HG03571 (cell line): ENCODE measurements around the gene ATP8A2.

Experiments
- ATAC-seq: cut with Tn5 transposase; IDR thresholded peaks from one replicate; pipeline ENCODE4 v1.9.1; 2021; ENCODE audit not compliant: unreplicated experiment

Gene ATP8A2

DNA sequence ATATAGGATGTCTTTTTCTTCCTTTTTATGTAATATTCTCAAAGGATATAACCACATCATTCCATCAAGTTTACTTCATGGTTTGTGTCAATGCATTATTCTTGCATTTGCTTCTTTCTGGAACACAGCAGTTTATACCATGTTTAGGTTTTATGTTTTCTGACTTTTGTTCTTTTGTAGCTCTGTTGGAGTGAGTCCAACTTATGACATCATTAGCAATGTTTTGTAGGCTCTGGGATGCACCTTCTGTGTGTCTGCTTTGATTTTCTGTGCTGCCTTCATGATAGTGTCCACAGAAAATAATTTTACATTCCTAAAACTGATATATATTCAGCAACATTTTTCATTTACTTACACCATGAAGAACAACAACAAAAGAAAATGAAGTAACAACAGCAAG, 611.1 kb downstream of the ATP8A2 start:
- no peak for ATAC-seq

DNA sequence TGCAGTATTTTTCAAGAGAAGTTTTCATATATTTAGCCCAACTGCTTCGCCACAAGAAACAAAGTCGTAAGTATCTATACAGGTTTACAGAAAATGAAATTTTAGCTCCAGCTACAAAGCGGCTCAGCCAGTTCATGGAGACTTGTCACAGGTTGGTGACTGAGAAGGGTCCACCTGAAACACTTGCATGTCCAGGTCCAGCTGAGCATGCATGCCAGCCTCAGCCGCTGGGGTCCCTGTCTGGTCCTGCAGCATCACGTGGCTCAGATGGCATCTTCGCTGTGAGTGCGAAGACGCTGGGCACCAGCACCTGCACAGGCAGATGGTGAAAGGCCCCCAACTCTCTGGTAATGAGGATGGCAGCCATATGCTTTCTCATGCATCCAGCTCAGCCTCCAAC, 616.2 kb downstream of the ATP8A2 start:
- no peak for ATAC-seq

DNA sequence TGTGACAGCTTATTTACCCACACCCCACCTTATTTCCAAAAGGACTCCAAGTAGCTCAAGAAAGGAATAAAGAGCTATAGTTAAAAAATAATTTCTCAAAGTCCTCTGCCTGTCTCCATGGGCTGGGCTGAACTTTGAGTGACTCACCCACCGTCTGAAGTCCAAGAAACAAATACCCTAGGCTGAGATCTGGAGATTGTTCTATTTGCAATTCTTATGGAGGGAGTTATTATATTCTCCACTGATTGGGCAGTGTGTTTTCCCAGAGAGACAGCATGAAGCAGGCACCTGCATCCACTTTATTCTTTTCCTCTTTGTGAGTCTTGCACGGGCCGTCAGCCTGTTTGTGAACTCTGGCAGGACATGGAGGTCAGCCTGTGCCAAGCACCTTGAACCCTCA, 616.9 kb downstream of the ATP8A2 start:
- ATAC-seq = no peak

DNA sequence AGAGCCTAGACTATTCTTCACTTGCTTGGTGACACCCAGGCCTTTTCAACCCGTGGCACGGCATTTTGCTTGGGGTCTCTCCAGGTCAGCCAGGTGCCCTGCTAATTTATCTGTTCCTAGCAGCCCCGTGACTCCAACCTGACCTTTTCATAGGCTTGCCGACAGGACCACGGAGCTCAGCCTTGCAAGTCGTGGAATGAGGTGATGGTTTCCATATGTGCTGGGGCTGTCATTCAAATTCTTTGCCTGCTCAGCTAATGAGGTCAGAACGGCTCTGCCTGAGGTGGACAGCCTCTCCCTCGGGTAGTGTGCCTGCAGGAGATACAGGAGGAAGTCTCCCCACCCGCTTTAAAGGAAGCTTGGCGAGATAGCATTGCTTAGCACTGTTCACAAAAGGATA, 619.0 kb downstream of the ATP8A2 start:
- ATAC-seq = no peak

DNA sequence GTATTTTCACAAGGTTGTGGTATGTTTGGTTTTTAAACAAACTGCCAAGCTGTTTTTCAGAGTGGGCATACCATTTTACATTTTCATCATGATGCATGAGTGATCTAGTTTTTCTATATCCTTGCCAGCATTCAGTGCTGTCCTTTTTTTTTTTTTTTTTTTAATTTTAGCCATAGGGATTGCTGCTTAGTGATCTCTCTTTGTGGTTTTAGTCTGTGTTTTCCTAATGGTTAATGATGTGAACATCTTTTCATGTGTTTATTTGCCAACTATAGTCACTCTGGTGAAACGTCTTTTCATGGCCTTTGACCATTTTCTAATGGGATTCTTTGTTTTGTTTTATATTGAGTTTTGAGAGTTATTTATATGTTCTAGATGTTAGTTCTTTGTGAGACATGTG, 620.3 kb downstream of the ATP8A2 start:
- ATAC-seq = no peak

DNA sequence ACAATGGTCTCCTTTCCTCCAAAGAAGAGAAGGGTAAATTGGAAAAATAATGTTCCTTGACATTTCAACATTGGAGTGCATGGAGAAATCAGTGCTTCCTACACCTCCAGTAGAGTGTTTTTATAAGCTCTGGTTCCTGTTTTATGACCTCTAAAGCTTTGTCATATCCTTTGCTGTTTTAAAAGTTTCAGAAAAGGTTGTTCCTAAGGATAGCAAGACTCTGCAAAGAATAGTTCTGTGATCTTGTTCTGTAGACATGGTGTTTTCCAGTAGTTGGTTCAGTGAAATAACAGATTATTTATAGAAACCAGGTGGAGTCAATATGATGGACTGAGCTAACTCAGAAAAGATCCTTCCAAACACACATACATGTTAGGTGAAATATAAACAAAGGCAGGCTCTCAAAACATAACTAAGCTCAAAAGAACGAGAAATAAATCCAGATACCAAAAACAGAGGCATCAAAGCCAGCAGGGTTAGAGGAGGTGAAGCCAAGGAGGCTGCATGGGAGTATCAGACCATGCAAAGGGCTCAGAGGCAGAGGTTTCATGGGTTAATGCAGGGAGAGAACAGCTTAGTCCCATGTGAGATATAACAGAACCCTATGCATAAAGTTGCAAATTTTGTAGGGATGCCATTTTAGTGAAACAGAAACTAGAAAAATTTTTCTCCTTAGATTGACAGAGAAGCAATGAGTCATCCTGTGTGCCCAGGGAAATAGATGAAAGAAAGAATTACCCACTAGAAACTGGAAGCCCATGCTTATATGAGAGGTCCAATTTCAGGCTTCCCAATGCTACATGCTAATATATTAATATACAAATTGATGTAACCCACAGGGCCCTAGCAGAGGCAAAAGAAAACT, 635.7 kb downstream of the ATP8A2 start:
- ATAC-seq = no peak

DNA sequence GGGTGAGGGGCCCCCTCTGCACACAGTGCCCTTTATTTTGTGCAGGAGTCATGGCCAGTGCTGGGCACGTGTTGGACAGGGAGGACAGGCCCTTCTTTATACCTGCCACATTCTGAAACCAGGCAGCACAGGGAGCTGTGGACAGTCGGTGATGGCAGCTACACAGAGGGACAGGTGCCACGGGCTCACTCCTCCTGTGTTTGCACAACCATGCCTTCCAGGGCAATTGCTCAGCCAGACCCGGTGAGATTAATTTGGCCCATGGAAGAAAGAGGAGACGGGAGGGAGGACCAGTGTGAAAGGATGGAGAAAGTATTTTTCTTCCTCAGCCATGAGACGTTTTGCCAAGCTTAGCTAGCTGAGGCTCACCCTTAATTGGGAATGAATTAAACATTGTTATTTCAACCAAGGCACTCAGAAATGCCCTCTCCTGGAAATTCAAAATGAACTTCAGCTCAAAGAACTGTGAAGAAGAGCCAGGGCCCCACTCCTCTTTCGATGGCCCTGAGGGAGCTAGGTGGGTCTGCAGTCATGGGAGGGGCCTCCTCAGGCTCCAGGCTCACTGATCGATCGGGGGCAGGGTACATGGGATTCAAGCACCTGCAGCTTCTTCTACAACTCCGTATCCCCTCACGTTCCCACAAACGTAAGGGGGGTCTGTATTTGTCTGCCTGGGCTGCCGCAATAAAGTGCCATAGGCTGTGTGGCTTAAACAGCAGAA, 638.9 kb downstream of the ATP8A2 start:
- no peak for ATAC-seq

DNA sequence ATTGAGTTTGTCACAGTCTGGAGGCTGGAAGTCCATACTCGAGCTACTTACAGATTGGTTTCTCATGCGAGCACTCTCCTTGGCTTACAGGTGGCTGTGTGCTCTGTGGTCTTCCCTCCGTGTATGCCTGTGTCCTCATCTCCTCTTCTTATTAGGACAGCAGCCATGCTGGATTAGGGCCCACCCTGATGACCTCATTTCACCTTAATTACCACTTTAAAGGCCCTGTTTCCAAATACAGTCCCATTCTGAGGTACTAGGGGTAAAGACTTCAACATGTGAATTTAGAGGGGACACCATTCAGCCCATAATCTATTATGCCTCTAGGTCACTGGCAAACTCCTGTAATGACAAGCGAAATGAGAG, 639.4 kb downstream of the ATP8A2 start:
- ATAC-seq = no peak

DNA sequence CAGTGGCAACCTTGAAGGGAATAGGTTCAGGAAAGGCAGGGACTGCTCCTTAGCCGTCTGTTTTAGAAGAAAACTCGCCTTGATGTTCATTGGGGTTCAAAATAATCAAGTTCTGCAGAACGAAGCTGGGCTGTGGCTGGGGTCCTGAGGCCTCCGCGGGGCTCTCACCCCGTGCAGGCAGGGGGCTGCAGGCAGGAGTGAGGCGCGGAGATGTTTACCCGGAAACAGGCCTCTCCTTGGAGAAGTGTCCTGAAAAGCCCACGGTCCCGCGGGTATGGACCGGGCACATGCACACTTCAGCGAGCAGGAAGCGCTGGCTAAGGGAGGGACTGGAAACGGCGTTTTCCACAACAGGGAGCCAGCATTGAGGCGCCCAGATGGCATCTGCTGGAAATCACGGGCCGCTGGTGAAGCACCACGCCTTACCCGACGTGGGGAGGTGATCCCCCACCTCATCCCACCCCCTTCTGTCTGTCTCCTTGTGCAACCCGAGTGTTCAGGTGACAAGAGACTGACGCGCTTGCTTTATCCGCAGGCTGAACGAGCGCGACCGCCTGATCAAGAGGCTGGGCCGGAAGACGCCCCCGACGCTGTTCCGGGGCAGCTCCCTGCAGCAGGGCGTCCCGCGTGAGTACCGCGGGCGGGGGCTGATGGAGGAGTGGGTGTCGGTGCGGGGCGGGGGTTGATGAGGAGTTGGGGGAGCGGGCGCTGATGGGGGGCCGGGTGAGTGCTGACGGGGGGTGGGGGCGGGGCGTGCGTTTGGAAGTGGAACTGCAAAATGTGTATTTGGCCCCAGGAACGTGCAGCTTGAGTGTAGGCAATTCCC, 640.4 kb downstream of the ATP8A2 start:
- no peak for ATAC-seq

DNA sequence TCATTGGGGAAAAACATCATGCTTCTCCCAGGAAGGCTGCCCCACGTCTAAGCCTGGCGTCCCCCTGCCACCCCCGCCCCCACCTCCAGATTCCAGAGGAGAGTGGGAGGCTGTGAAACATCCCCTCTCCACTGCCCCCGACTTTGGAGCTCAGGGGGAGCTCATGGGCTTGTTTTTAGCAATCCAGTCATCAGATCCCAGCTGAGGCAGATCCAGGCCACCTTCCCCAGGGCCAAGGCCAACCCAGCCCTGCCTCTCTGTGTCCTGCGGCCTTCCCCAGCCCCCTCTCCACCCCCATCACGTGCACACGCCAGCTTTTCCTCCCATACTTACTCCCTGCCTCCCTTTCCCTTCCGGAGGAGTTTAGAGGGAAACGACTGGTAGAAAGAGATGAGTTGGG, 641.2 kb downstream of the ATP8A2 start:
- no peak for ATAC-seq

DNA sequence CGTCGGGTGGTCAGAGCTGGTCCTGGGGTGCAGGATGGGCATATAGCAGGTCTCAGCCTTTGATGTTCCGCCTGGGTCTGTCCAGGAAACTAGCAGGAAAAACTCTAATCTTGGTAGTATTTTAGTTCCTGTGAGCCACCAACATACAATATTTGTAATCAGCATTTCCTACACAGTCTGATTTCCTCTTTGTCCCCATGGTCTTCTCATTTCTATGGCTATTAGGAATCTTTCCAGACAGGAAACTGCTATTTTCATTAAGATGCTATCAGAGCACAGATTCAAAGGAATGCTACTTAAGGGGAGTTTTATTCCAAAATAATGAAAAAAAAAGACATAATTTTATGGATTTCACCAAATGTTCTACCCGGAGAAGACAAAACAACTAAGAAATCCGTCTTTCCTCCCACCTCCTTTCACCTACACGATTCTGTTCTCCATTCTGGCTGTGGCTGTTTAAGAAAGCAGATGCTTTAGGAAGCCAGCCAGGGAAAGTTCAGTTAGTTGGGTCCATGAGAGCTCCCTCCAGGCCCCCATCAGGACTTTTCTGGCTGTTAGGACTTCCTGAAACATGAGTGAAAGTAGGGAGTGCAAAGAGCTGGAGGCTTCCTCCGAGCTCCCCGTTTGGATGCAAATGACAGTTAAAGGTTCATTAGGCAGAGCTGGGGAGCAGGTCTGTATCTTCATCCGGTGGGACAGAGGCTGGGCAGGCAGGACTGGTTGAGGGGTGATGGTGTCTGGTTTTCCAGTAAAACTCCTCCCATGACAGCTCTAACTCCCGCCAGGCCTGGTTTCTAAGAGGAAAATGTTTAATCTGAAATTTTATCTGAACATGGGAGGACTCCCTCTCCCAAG, 643.7 kb downstream of the ATP8A2 start:
- no peak for ATAC-seq

DNA sequence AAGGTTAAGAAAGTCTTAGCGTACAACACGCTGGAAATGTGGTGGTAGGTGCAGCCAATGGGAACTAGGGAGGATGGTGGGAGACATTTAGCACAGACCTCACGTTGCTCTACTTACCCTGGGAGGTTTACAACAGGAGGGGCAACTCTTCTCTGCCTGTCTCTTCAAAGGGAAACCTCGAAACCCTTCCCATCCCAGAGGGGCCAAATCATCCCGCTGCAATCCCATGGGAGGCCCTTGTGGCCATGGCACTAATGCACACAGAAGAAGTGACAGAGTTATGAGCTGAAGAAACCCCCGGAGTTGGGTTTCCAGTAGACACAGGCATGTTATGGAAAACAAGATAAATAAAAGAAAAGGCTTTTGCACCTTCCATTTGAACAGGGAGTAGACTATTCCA, 644.4 kb downstream of the ATP8A2 start:
- ATAC-seq = no peak

DNA sequence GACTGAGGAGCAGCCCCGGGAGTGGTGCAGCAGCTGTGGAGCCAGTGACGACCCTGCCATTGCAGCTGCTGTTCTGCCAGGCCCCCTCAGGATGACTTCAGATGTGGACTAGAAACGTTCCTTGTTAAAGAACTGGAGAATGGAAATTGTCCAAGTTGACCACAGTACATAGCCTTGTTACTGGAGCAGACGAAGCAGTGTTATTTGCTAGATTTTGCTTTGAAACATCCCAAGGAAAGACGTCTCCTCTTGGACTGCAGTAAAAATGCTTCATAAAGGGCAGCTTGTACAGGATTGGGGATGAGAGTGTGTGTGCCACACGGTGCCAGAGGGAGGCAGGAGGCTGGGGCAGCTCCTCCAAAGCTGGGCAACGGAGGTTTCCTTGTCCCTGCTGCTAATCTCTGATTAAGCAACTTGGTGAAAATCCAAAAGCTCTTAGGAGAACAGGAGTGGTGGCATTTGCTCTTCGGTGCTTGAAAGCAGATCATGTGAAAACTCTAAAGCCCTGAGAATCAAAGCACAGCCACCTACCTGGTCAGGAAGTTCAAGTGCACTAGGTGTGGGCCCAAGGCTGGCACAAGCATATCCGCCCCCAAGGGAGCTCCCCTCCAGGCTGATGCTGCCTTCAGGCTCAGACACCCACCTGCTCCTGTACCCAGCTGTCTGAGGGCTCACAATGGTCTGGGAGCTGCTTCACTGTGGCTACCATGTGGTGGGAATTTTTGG, 645.6 kb downstream of the ATP8A2 start:
- no peak for ATAC-seq

DNA sequence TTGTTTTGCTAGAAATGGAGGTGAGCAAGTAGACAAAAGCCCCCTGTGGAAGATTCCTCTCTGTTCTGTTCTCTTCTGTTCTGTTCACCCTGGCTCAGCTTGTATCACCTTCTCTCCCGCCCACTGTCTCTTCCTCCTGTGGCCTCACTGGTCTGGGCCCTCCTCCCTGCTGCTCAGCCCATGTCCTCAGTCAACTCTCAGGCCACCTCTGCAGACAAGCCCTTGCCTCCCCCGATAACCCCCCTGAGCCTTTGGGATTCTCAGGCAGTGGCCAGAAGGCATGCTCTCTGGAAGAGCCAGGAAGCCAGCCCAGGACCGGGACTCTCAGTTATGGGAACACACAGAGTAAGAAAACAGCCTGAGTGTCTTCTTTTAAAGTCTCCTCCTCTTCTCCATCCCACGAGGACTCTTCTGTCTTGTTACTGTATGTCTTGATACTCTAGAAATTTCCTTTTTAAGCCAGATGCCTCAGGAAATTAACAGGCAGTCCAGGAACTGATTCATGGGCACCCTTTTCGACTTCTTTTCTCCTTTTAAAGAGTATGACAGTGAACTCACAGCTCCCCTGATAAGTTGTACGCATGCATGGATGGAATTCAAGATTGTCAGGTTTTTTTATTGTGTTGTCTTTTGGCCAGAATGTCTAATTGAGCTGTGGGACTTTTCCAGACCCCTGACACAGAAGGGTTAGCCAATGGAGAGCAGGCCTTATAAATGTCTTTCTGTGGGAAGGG, 646.3 kb downstream of the ATP8A2 start:
- no peak for ATAC-seq

DNA sequence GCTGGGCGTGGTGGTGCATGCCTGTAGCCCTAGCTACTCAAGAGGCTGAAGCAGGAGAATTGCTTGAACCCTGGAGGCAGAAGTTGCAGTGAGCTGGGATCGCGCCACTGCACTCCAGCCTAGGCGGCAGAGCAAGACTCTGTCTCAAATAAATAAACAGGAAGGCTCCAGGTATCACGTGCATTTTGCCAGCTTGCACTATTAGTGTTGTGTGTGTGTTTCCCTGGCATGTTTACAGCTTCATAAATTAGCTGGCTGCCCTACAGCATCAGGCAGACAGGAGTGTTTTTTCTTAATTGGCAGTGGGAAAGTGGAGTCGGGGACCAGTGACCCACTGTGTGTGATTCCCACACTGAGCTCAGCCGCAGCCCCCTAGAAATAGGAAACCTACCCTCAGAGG, 647.5 kb downstream of the ATP8A2 start:
- ATAC-seq = no peak

DNA sequence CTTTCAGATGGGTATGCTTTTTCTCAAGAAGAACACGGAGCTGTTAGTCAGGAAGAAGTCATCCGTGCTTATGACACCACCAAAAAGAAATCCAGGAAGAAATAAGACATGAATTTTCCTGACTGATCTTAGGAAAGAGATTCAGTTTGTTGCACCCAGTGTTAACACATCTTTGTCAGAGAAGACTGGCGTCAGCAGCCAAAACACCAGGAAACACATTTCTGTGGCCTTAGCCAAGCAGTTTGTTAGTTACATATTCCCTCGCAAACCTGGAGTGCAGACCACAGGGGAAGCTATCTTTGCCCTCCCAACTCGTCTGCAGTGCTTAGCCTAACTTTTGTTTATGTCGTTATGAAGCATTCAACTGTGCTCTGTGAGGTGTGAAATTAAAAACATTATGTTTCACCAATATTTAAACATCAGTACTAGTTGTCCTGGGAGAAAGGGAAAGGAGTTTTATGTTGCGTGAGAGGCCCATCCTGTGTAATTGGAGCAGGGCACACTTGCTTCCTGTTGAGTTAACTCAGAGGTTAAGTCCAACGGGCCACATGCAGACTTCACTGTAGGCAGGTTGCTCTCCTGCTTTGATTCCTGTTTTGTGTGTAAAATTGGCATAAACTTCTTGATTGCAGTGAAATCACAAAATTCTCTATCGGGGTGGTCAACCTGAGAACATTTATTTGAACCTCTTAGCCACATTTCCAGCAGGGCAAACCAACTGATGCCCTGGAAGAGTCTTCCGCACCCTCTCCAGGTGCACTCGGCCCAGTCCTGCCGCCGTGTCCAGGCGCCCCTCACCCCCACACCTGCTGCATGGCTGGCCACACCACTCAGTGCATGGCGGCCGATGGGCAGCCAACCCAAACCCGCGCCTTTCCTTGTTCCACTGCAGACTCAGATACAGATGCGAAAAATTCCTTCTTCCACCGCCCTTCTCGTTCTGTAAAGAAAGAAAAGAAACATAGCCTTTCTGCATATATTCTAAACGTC, 648.4 kb downstream of the ATP8A2 start:
- no peak for ATAC-seq

DNA sequence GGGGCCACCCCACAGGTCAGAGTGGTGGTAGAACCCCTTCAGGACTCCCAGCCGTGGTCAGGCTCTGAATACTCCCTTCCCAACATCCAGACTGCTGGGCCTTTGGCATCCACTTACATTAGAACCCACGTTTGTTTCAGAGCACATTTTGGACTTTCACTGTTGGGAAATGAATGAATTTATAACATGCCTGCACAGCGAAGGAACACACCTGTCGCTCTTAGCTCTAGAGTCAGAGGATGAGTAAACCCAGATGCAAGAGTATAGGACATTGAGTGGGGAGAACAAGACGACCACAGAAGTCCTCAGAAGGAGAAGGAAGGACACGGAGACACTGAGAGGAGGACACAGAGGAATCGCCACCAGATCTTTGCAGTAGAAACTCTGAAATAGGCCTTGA, 649.1 kb downstream of the ATP8A2 start:
- ATAC-seq = no peak

DNA sequence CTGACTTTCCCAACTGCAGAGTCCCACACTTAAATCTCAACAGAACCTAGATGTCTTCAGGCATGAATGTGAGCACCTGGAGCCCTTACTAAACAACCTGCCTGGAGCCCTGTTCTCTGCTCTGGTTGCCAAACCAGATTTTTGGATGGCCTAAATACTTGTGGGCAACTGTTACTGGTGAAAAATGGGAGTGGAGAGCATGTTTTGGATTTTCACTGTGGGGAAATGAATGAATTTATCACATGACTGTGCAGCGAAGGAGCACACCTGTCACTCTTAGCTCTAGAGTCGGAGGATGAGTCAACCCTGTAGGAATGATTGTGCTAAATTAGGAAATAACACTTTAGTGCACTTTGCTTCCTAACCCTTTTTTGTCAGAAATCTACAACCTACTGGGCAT, 649.7 kb downstream of the ATP8A2 start:
- ATAC-seq = no peak
